Suprapubic skin (tissue), 4 donors: ENCODE results near the gene CCDC124.

ENCODE experiments used
- CTCF ChIP-seq, 2 donors: fragments of 200-600 bp in 1 of 2; fragments of 450-650 bp in 1 of 2; sonication (generic) in 1 of 2; IDR thresholded peaks; one replicate each; pipeline ENCODE4 v1.5.1; 2016 to 2019; ENCODE audit warnings: antibody characterized with exemption in 2 of 2, mild to moderate bottlenecking in 1 of 2, moderate library complexity in 1 of 2
- POLR2A ChIP-seq, 2 donors: fragments of 450-650 bp; IDR thresholded peaks; one replicate each; pipeline ENCODE4 v1.6.1; 2017; ENCODE audit warnings: antibody characterized with exemption in 2 of 2, mild to moderate bottlenecking in 2 of 2, moderate library complexity in 2 of 2
- POLR2AphosphoS5 ChIP-seq, 3 donors: sonication (generic); formaldehyde crosslinking; IDR thresholded peaks; one replicate each; pipeline ENCODE4 v1.6.1; 2017; ENCODE audit warnings: antibody characterized with exemption in 3 of 3

DNA sequence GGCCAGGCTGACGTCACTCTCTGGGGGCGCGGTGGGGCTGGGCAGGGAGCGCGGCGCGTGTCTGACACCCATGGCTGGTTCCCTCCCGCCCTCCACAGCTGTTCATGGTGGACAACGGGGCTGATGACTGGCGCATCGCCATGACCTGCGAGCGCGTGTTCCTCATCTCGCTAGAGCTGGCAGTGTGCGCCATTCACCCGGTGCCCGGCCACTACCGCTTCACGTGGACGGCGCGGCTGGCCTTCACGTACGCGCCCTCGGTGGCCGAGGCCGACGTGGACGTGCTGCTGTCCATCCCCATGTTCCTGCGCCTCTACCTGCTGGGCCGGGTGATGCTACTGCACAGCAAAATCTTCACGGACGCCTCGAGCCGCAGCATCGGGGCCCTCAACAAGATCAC lies 48.8 kb downstream of the CCDC124 start:
- TF ChIP-seq CTCF (IDR thresholded peaks at IDR 0.05): no peak
- no peak for TF ChIP-seq POLR2A (IDR thresholded peaks at IDR 0.05)
- no peak for TF ChIP-seq POLR2AphosphoS5 (IDR thresholded peaks at IDR 0.05)
